Type B pancreatic cell (in vitro differentiated cells): ENCODE data around the gene LRCH1. TPM values are rescaled to one million over a fixed set of nuclear protein-coding genes. Genes with fewer than 3 reads are reported as not detected.
"Not testable (repeated sequence)": the region's sequence is repeated elsewhere in the genome, so short reads cannot be mapped to it uniquely, and the experiment has no call there.

Experiments used
- DNase-seq: peaks from one replicate; pipeline ENCODE4 v3.0.0; 2021; ENCODE audit warnings: mixed read lengths; ENCODE audit not compliant: unreplicated experiment; ENCODE audit errors: extremely low spot score
- H3K27ac Mint-ChIP-seq: 2 replicates; pipeline ENCODE4 v1.8.0; 2021; ENCODE audit warnings: mild to moderate bottlenecking, mixed read lengths
- H3K27me3 Mint-ChIP-seq: 2 replicates; pipeline ENCODE4 v1.8.0; 2021; ENCODE audit warnings: mixed read lengths
- H3K36me3 Mint-ChIP-seq: 2 replicates; pipeline ENCODE4 v1.8.0; 2021; ENCODE audit warnings: mixed read lengths
- H3K4me1 Mint-ChIP-seq: one replicate; pipeline ENCODE4 v1.8.0; 2021; ENCODE audit warnings: mixed read lengths; ENCODE audit not compliant: unreplicated experiment
- H3K4me3 Mint-ChIP-seq: 2 replicates; pipeline ENCODE4 v1.8.0; 2021; ENCODE audit warnings: mild to moderate bottlenecking, mixed read lengths
- H3K9me3 Mint-ChIP-seq: 2 replicates; pipeline ENCODE4 v1.8.0; 2021; ENCODE audit warnings: mixed read lengths
- total RNA-seq: library from RNA; stranded (reverse); gene quantifications from 2 replicates; pipeline ENCODE4 v1.2.1, GENCODE V29; 2021; ENCODE audit warnings: low replicate concordance
- TF ChIP-seq, protein P1 (sequence below): fragments of 200-600 bp; sonication (generic); conservative IDR thresholded peaks from 2 replicates; pipeline ENCODE4 v1.5.0; 2021; ENCODE audit warnings: antibody characterized with exemption, mild to moderate bottlenecking

Gene LRCH1
- total RNA-seq, 1 donor from 2014 or later = 23.0 TPM

DNA sequence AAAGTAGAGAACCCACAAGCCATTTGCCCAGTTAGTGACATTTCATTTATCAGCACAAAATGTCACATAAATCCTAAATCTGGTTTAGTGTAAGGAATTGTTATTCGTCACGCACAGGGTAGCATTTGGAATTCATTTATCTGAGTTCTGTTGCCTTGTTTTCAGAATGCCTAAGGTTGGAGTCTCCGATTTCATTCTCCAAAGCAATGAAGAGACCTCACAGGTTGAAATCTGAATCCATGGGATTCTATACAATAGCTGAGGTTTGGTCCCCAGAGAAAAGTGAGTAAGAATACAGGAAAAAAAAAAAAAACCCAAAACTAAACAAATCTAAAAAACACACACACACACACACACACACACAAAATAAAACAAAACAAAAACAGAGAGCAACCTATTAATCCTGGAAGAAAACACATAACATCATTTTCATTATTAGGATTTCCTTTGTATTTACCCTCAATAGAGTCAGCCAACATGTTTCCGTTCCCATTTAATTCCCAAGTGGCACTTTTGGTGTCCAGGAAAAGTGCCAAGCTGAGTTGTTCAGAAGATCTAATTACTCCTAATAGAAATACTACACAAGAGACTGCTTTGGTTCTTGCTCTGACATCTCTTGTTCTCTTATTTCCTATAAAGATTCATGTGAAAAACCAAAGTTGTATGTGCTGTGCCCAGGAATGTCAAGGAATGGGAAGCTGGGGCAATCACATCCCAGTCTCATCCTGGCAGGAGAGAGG lies 36.2 kb upstream of the LRCH1 start:
- Mint-ChIP-seq H3K4me3 (peak overlapping the region; percentile 49), H3K4me1 (peaks cover 25% of the 10 kb centered on the region), H3K27ac (no peak overlapping the region), H3K27me3 (no peaks in the 10 kb centered on the region), H3K9me3 (peaks cover 5% of the 10 kb centered on the region), H3K36me3 (peaks cover 4% of the 10 kb centered on the region)
- TF ChIP-seq, protein P1, sequence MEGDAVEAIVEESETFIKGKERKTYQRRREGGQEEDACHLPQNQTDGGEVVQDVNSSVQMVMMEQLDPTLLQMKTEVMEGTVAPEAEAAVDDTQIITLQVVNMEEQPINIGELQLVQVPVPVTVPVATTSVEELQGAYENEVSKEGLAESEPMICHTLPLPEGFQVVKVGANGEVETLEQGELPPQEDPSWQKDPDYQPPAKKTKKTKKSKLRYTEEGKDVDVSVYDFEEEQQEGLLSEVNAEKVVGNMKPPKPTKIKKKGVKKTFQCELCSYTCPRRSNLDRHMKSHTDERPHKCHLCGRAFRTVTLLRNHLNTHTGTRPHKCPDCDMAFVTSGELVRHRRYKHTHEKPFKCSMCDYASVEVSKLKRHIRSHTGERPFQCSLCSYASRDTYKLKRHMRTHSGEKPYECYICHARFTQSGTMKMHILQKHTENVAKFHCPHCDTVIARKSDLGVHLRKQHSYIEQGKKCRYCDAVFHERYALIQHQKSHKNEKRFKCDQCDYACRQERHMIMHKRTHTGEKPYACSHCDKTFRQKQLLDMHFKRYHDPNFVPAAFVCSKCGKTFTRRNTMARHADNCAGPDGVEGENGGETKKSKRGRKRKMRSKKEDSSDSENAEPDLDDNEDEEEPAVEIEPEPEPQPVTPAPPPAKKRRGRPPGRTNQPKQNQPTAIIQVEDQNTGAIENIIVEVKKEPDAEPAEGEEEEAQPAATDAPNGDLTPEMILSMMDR = no peak
- no peak for DNase-seq

GRCh38 chr13:46517748-46518147 lies 35.2 kb upstream of the LRCH1 start:
- peaks cover 33% of the 10 kb centered on the region for H3K4me1 Mint-ChIP-seq
- not testable (repeated sequence) for DNase-seq, H3K9me3 Mint-ChIP-seq, H3K4me3 Mint-ChIP-seq, H3K27me3 Mint-ChIP-seq, H3K27ac Mint-ChIP-seq, H3K36me3 Mint-ChIP-seq

DNA sequence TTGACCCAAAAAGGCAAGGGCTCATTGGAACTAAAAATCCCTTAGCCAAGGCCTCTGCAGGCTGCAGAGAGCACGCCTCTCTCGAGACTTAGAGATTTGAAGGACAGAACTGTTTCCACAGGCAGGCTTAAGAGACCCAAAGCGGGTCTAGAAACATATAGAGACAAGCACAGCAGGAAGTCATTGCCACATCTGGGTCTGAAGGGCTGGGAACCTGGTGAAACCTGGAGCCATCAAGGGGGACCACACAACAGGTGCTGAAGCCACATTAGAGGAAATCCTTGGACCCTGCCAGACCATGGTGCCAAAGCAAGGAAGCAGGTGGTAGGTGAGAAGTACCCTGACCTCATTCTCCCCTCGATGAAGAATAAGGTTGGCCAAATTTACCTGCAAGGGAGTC lies 33.8 kb upstream of the LRCH1 start:
- TF ChIP-seq, protein P1 = no peak
- no peaks in the 10 kb centered on the region for H3K27me3 Mint-ChIP-seq
- H3K27ac Mint-ChIP-seq = no peak overlapping the region
- no peak overlapping the region for H3K4me3 Mint-ChIP-seq
- H3K9me3 Mint-ChIP-seq = peaks cover 5% of the 10 kb centered on the region
- no peak for DNase-seq
- peaks cover 33% of the 10 kb centered on the region for H3K4me1 Mint-ChIP-seq
- H3K36me3 Mint-ChIP-seq = peaks cover 4% of the 10 kb centered on the region

DNA sequence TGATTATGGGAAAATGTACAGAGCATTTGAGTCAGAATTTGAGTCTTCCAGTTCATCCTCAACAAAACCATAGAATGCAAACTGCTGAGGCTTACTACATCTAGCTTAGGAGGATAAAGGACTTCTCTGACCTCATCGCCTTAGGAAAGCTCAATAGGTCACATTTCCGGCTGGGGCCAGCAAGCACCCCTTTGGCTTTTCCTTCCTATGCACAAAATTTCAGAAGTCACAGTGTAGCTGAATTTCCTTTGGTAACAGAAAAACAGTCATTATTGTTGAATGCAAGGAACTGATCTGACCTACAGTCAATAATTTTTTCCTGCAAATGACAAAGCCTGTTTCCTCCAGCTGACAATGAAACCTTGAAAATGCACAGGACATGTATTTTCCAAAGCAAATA lies 32.8 kb upstream of the LRCH1 start:
- Mint-ChIP-seq H3K27me3 (no peaks in the 10 kb centered on the region), H3K27ac (no peak overlapping the region)

DNA sequence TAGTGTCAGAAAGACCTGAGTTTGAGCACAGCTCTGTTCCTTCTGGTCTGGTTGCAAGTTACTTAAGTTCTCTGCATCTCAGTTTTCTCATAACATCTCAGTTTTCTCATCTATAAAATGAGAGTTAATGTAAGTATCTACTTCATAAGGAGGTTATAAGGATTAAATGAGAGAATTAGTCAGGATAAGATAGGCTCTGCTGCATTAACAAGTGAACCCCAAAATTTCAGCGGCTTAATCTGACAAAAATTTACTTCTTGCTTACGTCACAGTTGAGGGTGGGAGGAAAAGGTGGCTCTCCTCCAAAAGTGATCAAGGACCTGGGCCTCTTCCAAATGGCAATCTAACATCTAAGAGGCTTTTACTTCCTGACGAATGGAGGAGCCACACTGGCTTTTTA lies 31.5 kb upstream of the LRCH1 start:
- H3K36me3 Mint-ChIP-seq = no peaks in the 10 kb centered on the region
- TF ChIP-seq, protein P1 = no peak
- DNase-seq = no peak
- peaks cover 5% of the 10 kb centered on the region for H3K27me3 Mint-ChIP-seq
- no peaks in the 10 kb centered on the region for H3K9me3 Mint-ChIP-seq
- H3K27ac Mint-ChIP-seq = no peak overlapping the region
- H3K4me1 Mint-ChIP-seq = peaks cover 35% of the 10 kb centered on the region
- no peak overlapping the region for H3K4me3 Mint-ChIP-seq

More for the DNA sequence above, 32.8 kb upstream of the LRCH1 start:
- peaks cover 33% of the 10 kb centered on the region for H3K4me1 Mint-ChIP-seq
- peaks cover 5% of the 10 kb centered on the region for H3K9me3 Mint-ChIP-seq
- TF ChIP-seq, protein P1 = no peak
- H3K36me3 Mint-ChIP-seq = peaks cover 4% of the 10 kb centered on the region
- no peak for DNase-seq
- no peak overlapping the region for H3K4me3 Mint-ChIP-seq

GRCh38 chr13:46521921-46522747 lies 30.8 kb upstream of the LRCH1 start:
- Mint-ChIP-seq H3K9me3 (no peaks in the 10 kb centered on the region), H3K27me3 (peaks cover 5% of the 10 kb centered on the region), H3K4me1 (peaks cover 35% of the 10 kb centered on the region), H3K36me3 (no peaks in the 10 kb centered on the region), H3K4me3 (no peak overlapping the region), H3K27ac (no peak overlapping the region)
- no peak for DNase-seq
- TF ChIP-seq, protein P1 = no peak
